NCI-H526 (cell line): Measurements from ENCODE around the gene THRB.
"Not testable (repeated sequence)": the region's sequence is repeated elsewhere in the genome, so short reads cannot be mapped to it uniquely, and the experiment has no call there.

Source experiments
- DNase-seq, 2 experiments: peaks; one replicate each; lab custom pipeline; 2025; lab: John Stamatoyannopoulos, UW

THRB gene

DNA sequence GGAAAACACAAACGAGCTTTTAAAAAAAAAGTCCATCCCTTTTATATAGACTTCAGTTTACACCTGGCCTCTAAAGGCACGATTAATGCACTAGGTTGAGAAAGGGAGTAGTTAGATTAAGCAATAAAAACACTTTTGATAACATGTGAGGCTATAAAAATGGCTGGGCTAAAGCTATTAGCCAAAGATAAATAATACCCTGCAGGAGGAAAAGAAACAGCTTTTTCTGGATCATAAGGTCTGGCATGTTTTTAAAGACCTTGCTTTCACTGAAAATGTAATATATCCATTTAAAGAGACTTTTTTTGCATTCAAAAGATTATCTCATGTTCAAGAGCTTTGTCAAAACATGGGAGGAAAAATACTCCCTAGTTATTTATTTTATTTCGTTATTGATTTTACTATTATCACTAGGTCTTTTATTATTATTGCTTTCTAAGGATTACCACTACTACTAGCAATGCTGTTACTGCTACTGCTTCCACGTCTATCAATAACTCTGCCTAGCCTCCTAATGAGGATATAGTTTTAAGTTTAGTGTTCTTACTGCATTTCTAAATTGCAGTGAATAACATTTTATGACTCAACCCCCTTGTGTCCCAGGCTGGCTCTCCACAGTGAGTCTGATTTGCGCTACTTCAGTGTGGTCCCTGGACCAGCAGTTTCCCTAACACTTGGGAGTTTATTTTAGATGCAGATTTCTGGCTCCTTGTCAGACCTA lies 93.4 kb downstream of the THRB start:
- DNase-seq, result no peak

DNA sequence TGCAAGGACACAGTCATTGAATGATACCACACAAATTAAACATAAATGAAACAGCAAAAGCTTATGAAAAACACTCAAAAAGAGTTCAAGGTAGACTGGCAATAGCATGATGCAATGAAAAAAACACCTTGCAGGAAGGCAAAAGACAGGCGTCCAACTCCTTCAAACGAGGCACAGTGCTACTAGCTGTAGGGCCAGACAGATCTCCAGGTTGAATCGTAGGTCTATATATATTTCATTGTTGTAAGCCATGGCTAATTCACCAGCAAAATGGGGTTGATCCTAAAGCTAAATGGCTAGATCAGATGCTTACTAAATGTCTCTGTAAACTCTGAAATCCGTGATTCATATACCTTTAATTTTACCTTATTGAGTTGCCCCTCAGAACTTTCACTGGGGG lies 94.2 kb downstream of the THRB start:
- no peak for DNase-seq

DNA sequence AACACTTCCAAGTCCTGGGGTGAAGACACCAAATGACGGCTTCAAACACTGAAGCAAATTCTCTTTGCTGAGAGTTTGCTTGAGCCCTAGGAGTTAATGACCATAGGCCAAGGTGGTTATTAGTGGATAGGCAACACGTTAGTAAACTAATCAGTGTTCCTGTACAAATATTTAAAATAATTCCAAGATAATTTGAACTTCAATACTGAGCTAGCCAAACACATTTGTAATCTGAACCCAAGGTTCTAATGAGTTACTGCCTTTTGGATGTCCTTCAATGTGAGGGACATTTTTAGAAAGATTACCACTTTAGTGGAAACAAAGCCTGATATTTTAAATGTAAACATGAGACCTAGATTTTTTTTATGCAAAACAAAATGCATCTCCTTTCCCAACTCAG lies 94.6 kb downstream of the THRB start:
- DNase-seq, result no peak

DNA sequence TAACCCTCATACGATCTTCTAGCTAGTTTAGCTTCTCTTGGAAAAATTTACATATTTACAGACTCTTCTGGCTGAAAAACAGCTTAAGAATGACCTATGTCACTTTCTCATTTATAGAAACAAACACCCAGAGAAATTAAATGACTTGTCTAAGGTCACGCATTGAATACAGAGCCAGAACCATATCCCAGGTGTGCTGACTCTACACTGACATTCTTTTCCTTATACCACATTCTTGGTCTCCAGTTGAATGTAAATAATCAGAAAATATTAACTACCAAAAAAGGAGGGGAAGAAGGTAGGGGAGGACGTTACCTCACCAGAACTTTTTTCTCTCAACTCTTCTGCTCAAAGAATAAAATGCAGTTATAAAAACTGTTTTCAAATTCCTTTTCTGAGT lies 95.0 kb downstream of the THRB start:
- no peak for DNase-seq

DNA sequence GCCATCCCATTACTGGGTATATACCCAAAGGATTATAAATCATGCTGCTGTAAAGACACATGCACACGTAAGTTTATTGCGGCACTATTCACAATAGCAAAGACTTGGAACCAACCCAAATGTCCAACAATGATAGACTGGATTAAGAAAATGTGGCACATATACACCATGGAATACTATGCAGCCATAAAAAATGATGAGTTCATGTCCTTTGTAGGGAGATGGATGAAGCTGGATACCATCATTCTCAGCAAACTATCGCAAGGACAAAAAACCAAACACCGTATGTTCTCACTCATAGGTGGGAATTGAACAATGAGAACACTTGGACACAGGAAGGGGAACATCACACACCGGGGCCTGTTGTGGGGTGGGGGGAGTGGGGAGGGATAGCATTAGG lies 95.9 kb downstream of the THRB start:
- not testable (repeated sequence) for DNase-seq

DNA sequence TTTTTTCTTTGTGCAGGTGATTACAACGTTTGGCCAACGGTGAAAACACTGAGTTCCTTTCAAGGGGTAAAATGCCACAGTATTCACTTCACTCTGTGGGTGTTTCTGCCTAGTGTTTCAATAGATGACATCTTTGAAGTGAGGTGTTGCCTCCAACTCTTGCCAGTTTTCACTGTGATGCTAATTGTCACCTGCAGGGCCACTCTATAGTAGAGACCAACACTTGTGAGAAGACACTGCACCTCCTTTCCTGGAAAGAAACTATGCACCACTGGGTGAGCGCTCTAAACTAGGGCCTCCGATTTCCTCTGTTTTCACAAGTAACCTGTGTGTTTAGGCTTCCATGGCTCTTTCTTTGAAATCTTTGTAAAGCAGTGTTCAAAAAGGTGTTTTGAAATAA lies 98.3 kb downstream of the THRB start:
- no peak for DNase-seq

DNA sequence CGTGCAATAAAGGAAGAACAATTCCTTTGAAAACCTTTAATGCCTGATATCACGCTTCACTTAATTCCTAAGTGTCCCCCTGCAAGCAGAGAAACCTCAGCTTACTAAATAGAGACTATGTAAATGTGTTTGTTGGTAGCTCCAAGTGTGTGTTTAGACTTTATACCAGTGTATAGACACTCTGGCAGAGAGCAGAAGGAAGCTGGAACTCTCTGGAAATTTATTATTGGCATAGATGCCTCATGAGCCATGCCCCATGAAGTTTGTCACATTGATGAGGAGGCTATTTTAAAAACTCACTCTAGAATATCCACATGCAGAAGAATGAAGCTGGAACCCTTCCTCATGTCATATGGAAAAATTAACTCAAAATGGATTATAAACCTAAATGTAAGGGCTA lies 99.9 kb downstream of the THRB start:
- DNase-seq, result no peak

DNA sequence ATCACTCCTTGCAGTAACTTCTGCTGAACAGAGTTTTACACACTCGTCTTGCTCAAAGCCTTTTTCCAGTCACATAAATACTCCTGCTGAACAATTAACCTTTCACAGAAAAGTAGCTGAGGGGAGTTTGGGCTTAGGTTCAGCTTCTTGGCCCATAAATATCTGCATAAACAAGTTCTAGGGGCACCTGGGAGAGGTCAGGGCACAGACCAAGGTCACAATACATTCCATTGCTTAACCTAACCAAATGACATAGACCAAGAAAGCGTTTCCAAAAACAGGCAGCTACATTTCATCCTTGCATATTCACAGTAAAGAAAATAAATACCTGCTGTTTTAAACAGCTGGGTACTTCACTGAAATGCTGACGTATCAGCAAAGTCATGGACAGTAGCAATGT lies 101.3 kb downstream of the THRB start:
- DNase-seq, result no peak

DNA sequence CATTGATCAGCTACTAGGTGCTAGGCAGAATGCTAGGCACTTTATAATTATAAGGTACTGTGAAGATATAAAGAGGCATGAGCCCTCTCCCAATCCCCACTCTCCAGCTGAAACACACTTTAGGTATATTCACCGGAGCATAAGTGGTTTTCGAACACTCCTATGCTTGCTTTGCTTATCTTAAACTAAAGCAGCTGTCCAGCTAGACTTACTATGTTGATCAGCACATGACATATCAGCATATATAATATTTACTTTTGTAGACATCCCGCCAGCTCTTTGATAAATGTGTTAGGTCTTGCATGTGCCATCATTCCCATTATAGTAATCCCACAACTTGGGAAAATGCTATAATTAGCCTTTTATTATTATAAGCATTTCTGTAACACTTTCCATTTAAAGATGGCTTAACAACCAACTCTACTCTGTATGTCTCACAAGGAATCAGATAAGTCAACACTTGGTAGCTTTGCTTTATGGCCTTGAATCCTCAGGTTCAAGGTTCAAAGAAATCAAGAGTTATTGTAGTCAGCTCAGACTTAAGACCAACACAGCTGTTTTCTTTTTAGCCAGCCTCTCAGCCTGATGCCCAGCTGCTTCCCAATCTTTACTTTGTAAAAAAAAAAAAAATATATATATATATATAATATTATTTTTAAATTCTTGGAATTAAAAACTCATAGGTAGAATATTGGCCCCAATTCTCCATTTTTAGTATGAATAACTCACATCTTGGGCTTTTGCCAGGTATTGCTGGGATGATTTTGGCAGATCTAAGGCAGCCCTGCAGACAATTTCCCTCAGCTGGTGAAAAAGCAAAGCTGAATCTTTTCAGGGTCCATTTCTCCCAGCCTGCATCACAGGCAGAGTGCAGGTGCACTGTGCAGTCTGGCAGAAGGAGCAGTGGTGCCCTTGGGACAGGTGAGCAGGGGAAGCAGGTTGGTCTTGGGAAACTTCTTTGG lies 104.2 kb downstream of the THRB start:
- DNase-seq, result no peak

DNA sequence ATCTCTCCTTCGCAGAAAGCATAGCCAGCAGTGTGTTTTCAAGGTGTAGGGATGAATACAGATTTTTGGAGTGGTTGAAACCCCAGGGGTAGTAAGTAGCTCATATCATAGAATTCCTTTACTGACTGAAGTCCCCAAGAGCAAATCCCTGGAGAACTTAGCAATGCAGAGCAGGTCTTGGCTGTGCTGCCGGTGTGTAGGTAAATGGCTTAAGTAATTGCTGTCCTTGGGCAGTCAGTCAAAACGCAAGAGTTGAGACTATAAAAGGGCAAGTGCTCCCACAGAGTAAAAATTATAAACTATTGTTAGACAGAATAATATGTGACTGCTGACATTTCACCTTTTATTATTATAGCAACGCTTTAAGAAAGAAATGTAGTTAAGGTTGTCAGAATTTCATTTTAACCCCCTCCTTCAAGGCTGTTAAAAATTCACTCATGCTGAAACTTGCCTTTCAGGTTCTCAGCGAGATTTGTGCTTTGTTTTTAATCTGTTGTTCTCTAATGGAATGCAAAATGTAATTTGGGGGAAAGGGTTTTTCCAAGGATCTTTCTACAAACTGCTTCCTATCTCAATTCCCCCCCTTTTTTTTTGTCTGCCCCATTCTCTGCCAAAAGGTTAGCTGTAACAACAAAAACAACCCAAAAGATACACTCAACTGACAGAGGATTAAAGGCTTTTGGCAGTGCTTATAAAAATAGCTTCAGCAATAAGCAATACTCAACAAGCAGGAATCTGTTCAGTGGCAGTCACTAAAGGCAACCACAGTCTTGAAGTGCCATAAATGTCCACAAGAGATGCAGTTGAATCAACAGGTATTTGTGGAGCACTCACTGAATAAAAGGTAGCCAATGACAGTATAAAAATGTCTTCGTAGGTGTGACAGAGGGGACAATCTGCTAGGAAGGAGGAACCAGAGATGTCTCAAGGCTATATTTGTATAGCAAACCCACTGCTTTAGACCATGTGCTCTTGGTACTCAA lies 105.3 kb downstream of the THRB start:
- DNase-seq, result no peak

DNA sequence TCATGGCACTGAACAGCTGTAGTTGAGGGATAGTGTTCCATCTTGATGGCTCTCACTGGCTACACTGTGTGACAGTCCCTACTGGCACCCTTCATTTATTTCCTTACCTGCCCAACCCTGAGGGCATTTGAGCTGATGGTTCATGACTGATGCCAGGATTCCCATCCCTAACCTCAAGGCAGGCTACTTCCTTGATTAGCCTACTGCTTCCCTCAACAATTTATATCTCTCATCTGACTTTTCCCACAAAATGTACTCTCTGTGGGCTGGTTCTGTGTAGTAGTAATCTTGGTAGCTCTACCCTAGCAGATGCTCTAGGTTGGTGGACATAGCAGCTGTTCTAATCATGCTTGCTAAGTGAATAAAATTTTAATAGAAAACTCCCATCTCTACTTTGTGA lies 106.0 kb downstream of the THRB start:
- no peak for DNase-seq

DNA sequence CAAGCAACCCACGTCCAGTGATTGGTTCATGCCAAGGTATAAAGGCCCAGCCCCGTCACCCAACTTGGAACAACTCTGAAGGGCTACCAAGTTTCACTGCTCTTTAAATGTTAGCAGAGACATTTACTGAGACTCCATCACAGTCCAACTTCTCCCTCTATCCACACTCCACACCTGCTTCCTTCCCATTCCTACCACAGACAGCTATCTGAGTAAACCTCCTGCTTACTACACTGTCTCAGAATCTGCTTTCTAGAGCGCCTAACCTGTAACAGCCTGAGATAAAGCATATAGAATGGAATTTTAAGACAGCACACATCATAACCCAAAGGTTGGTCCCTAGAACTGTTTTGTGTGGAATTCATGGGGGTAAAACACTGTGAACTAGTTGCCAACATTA lies 106.5 kb downstream of the THRB start:
- DNase-seq, result no peak

DNA sequence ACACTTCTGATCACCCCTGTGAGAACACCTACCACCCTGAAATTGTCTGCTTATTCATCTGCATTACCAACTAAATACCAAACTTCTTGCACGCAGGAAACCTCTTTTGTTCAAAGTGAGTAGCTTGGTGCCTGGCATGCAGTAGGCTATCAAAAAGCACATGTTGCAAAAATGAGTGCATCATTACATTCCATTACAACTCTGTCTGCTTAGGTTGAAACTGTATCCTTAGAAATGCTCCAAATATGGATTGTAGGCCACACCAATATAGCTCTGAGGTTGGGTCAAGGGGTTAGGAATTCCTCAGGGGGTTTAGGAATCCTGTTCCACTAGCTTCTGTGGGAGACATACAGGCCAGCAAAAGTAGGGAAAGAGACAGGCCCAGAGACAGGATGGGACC lies 107.2 kb downstream of the THRB start:
- DNase-seq, result no peak

DNA sequence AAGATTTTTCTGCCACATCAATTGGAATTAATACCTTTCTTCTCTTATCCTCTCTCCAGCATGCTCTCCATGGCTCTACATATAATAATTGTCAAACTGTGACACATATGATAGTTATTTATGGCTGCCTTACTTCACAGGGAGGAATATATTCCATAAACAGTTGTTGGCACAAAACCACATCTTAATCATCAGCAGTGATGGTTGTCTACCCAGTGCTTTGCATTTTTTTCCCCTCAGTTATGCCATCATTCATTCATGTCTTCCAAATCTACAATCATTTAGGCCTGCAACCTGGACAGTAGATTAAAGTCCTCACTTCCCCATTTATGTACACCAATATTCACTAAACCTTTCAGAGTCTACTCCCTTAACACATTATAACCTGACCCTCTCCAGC lies 107.7 kb downstream of the THRB start:
- no peak for DNase-seq

DNA sequence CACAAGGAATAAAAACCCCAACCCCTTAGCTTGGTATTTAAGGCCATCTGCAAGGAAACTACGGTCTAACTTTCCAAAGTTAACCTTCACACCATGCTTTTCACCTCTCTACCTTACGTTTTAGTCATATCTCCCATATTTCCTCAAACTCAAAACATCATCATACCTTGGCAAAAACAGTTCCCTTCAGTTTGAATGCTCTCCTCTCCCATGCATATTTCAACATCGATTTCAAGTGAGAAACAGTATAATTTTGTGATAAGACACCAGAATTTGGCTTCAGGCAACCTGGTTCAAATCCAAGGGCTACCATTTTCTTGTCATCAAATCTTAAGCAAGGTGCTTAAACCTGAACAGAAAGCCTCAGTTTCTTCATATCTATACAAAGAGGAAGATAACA lies 108.2 kb downstream of the THRB start:
- no peak for DNase-seq

DNA sequence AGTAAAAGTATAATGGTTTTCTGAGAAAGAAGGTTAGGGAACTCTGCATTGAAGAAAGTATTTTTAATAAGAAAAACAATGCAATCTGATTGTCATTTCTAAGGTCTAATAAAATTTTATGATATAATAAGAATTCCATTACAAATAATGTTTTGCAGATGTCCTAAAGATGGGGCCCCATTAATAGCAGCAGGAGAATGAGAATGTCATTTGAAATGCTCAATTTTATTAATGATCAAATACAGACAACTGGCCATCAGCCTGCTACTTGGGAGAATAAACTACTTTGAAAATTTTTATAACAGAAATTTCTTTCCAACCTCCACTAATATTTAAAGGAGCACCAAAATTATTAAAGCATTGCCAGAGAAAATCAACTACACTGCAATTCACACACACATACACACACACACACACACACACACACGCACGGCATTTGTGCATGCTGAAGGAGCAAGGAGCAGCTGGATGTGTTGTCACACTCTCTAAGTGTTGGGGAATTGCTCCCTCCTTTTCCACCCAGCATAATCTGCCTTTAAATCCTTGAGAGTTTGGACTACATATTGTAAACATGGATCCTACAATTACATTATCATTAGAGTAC lies 109.5 kb downstream of the THRB start:
- DNase-seq, result no peak

DNA sequence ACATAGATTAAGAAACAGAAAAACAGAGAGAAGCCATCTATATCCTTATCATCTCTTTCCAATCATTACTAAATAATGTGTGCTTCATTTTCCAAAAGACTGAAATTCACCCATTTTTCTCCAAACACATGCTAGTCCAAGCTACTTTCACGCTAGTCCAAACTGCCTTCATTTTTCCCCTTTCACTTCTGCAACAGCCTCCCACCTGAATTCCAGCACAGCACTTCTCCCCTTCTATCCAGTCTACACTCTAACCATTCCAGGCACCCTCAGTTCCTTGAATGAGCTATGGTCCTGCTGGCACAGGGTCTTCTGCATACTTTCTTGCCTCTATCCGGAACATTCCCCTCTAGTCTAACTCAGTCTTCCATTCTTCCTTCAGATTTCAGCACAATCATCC lies 112.0 kb downstream of the THRB start:
- no peak for DNase-seq

DNA sequence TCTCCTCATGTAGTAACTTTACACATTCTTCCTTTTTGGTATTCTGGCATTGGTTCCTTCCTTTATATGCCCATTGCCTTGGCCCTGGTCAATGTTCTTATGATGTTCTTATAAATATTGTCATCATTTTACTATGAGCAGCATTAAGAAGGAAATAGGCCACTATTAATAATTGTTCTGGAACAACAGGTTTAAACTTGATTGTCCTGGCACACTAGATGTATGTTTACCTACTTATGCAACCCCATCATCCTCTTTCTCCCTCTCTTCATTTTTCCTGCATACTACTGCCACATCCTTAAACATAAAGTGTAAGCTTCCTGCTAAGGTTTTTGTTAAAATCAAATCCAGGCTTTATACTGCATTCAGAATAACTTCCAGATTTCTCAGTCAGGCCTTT lies 114.7 kb downstream of the THRB start:
- no peak for DNase-seq

DNA sequence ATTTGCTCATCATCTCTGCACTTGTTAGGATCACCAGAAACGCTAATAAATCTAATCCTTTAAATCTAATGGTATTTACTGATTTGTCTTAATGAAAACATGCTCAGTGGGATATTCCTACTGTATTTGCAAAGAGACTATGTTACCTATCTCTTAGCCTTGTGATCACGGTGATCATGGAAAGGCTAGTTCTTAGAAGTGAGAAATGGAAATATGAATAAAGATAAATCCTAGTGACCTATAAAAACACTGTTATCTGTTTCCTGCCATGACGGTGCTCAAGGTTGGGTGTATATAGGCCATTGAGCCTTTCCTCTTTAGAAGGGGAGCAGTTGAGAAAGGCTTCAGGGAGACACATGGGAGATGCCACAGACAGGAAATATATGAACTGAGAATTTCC lies 116.3 kb downstream of the THRB start:
- no peak for DNase-seq

DNA sequence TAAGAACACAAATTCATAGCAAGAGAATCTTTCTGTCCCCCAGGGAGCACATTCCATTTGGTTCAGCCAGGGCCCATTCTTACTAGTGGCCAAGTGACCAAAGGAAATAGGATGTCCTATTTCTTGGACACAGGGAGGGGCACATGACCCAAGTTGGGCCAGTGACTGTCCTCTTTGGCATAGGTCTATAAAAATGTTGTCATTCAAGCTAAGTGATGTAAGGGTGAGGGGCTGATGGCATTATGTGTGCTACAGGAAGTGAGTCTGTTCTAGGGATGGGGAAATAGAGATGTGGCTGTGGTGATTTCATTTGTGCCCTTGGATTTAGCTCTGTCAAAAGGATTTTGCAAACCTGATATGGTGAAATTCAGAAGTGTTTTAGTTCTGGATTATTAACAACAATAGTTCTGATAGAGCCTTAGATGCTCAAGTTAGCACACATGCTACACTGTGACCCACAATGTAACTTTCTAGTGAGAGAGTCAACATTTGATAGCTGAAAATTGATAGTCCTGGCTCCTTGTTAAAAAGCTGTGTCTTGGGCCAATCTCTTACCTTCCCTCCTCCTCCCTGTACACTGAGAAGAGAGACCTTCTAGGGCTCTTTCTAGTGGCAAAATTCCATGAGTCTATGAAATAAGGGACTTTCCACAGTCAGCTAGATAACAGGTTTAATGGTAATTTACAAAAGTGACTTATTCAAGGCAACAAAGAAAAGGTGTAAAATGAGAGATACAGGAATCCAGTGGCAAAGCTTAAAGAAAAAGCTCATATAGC lies 117.2 kb downstream of the THRB start:
- no peak for DNase-seq

DNA sequence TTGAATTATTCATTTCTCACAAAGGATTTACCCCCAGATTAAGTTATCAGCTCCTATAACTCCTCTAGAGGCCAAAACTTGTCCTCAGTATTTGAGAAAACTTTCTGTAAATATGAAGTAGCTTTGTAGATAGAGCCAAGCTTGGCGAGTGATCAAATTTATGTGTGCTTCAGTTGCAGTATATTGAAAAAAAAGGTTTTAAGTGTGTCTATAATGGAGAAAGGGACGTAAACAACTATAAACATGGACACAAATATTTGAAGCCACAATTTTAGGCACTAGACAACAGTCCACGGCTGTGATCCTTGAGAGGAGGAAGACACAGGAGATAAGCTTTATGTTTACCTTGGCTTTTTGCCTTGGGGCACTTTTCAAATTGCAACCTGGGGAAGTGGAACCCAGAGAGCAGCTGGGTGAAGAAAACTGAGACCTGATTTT lies 118.7 kb downstream of the THRB start:
- no peak for DNase-seq
